A673 (cell line): ENCODE results near the gene SMARCA2. TPM values are rescaled to one million over a fixed set of nuclear protein-coding genes. Genes with fewer than 3 reads are reported as not detected.

Experiments used
- BruUV-seq: library from RNA; stranded (reverse); fragments of 400-500 nt; replicated peaks from 2 replicates; lab custom pipeline; 2021; lab: Mats Ljungman, UMichigan
- CTCF ChIA-PET: fragments of 300-600 bp; sonication (Branson Sonifier 250); formaldehyde crosslinking; loops from one replicate; lab custom pipeline; 2022; ENCODE audit warnings: antibody characterized with exemption; lab: Charles Lee
- POLR2A ChIA-PET: fragments of 300-600 bp; sonication (Branson Sonifier 250); formaldehyde crosslinking; loops from one replicate; lab custom pipeline; 2022; ENCODE audit warnings: antibody characterized with exemption; ENCODE audit not compliant: low non-redundant PET; lab: Charles Lee
- DNase-seq: peaks from one replicate; pipeline ENCODE4 v3.0.0-alpha.2; 2015; ENCODE audit warnings: low spot score
- H3K27ac ChIP-seq: fragments of 200-600 bp; sonication (generic); 2 replicates; pipeline ENCODE4 v1.5.1; 2016; ENCODE audit warnings: mixed run types, low read depth, mild to moderate bottlenecking, mixed read lengths, antibody characterized with exemption, low read length; ENCODE audit not compliant: poor library complexity, severe bottlenecking
- H3K27me3 ChIP-seq: fragments of 200-600 bp; sonication (generic); replicated peaks from 2 replicates; pipeline ENCODE4 v1.6.1; 2017; ENCODE audit warnings: mixed run types, low read depth, mild to moderate bottlenecking, mixed read lengths, antibody characterized with exemption, low read length; ENCODE audit not compliant: insufficient read depth, poor library complexity
- H3K36me3 ChIP-seq: fragments of 200-600 bp; sonication (generic); 2 replicates; pipeline ENCODE4 v1.6.1; 2016; ENCODE audit warnings: mixed run types, mild to moderate bottlenecking, mixed read lengths, antibody characterized with exemption, low read length; ENCODE audit not compliant: insufficient read depth, poor library complexity, severe bottlenecking
- H3K4me1 ChIP-seq: fragments of 200-600 bp; sonication (generic); 2 replicates; pipeline ENCODE4 v1.6.1; 2017; ENCODE audit warnings: mixed run types, mild to moderate bottlenecking, mixed read lengths, antibody characterized with exemption, low read length; ENCODE audit not compliant: insufficient read depth, poor library complexity, severe bottlenecking
- H3K4me3 ChIP-seq: fragments of 200-600 bp; sonication (generic); 2 replicates; pipeline ENCODE4 v1.5.1; 2016; ENCODE audit warnings: low read depth, mixed run types, mild to moderate bottlenecking, mixed read lengths, low read length; ENCODE audit not compliant: poor library complexity, severe bottlenecking
- H3K9me3 ChIP-seq: fragments of 200-600 bp; sonication (generic); 2 replicates; pipeline ENCODE4 v1.6.1; 2016; ENCODE audit warnings: mixed run types, low read depth, mild to moderate bottlenecking, mixed read lengths, antibody characterized with exemption, low read length; ENCODE audit not compliant: poor library complexity, severe bottlenecking
- EZH2 ChIP-seq: fragments of 200-600 bp; sonication (generic); IDR thresholded peaks from 2 replicates; pipeline ENCODE4 v1.6.1; 2017; ENCODE audit warnings: borderline replicate concordance, low read depth, mild to moderate bottlenecking, mixed read lengths, antibody characterized with exemption, low read length; ENCODE audit not compliant: poor library complexity, severe bottlenecking
- intact Hi-C: fragments of 100-400 bp; cut with micrococcal nuclease; formaldehyde crosslinking; loops from one replicate; pipeline ENCODE4 v1.10.0; 2022; ENCODE audit not compliant: unreplicated experiment
- total RNA-seq: library from RNA; stranded (reverse); gene quantifications from 2 replicates; pipeline ENCODE4 v1.2.3, GENCODE V29; 2021
- TF ChIP-seq, protein P1 (sequence below): fragments of 300-800, 200-600 bp; sonication (generic); conservative IDR thresholded peaks from 2 replicates; pipeline ENCODE4 v1.5.1; 2017; ENCODE audit warnings: low read depth, mild to moderate bottlenecking, antibody characterized with exemption, low read length, moderate library complexity, mixed read lengths

SMARCA2 gene
- total RNA-seq, 1 experiment from 2014 or later: 69.0 TPM

DNA sequence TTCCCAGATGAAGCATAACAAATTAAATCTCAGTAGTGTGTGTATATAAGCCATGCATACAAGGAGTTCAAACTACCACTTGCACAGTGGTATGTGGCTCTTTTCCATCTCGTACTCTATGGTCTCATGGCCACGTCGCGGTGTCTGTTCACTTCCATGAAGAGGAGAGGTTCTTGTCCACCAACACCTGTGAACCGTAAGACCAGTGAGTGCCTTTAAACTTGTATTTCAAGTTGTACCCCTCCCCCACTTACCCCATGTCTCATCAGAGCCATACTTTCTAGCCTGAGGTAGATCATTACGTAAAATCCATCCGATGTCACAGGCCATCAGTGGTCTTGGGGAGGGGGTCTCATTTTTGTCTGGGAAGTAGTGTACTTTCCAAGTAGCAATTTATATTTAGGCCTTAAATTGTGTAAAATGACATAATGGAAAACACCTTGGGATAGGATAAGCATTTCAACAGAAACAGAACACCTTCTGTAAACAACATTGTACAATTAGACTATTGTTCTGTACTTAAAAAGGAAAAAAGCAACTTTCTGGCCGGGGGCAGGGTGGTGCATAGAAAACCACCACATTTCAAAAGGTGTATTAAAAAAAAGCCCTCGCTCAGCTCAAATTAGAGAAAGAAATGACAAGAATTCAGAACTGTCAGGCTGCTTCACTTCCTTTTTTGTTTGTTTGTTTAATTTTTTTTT, 163.0 kb downstream of the SMARCA2 start:
- CTCF ChIA-PET: no interaction called here
- Histone ChIP-seq H3K27ac (no peak overlapping the region), H3K9me3 (no peaks in the 10 kb centered on the region), H3K4me1 (peaks cover 13% of the 10 kb centered on the region), H3K36me3 (no peaks in the 10 kb centered on the region), H3K4me3 (no peak overlapping the region), H3K27me3 (no peaks in the 10 kb centered on the region)
- DNase-seq: no peak
- intact Hi-C loops: no loop called here
- no TSS peak for BruUV-seq
- POLR2A ChIA-PET: no interaction called here
- TF ChIP-seq EZH2: no peak
- TF ChIP-seq, protein P1, sequence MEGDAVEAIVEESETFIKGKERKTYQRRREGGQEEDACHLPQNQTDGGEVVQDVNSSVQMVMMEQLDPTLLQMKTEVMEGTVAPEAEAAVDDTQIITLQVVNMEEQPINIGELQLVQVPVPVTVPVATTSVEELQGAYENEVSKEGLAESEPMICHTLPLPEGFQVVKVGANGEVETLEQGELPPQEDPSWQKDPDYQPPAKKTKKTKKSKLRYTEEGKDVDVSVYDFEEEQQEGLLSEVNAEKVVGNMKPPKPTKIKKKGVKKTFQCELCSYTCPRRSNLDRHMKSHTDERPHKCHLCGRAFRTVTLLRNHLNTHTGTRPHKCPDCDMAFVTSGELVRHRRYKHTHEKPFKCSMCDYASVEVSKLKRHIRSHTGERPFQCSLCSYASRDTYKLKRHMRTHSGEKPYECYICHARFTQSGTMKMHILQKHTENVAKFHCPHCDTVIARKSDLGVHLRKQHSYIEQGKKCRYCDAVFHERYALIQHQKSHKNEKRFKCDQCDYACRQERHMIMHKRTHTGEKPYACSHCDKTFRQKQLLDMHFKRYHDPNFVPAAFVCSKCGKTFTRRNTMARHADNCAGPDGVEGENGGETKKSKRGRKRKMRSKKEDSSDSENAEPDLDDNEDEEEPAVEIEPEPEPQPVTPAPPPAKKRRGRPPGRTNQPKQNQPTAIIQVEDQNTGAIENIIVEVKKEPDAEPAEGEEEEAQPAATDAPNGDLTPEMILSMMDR: no peak

DNA sequence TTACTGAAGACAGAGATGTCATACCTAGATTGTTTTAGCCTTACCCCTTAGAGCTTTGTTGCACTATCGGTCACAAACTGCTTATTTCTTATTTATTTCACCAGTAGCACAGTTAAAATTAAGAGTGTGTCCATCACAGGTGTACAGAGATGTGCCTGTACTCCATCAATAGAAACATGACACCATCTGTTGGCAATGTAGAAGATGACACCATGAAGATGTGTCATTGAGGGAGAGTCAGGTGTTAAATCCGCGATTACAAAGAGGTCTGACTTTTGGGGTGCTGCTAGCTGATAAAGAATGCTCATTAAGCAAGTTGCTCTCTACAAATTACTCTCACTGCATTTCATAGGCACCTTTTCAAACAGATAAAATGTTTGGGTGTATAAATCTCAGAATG, 164.4 kb downstream of the SMARCA2 start:
- H3K36me3 ChIP-seq: no peaks in the 10 kb centered on the region
- no TSS peak for BruUV-seq
- TF ChIP-seq, protein P1: peak; percentile 44; the same call in 1 of the 2 replicates
- no peak for TF ChIP-seq EZH2
- H3K9me3 ChIP-seq: no peaks in the 10 kb centered on the region
- H3K27ac ChIP-seq: no peak overlapping the region
- intact Hi-C loops: no loop called here
- no peak overlapping the region for H3K4me3 ChIP-seq
- no peaks in the 10 kb centered on the region for H3K27me3 ChIP-seq
- ChIA-PET CTCF (no interaction called here), POLR2A (no interaction called here)
- peak; percentile 24 for DNase-seq
- peaks cover 13% of the 10 kb centered on the region for H3K4me1 ChIP-seq

DNA sequence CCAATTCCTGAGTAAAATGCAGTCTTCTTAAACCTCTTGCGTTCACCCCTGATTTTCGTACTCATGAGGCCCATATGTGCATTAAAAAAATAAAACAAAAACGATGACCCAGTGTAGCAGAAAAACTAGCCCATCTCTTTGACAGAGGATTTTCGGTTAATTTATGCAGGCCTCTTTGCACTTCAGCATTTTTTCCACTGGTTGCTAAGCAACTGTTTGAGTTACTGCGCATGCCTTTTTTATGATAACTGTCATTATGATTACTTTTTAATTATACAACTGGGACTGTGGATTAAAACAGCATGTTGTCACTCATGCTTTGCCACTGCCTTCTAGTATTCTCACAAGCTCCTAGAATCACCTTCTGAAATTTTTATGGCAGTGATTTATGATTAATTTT, 165.0 kb downstream of the SMARCA2 start:
- intact Hi-C loops: loop anchor here (1.0 to 10.0 kb wide), 4 partner anchors 33 to 235 kb away; partner anchors contain the start of gene SMARCA2
- peaks cover 13% of the 10 kb centered on the region for H3K4me1 ChIP-seq
- no peaks in the 10 kb centered on the region for H3K9me3 ChIP-seq
- no TSS peak for BruUV-seq
- TF ChIP-seq, protein P1: no peak
- TF ChIP-seq EZH2: no peak
- H3K27me3 ChIP-seq: no peaks in the 10 kb centered on the region
- ChIA-PET CTCF (no interaction called here), POLR2A (no interaction called here)
- H3K36me3 ChIP-seq: no peaks in the 10 kb centered on the region
- peak; percentile 65 for DNase-seq
- H3K4me3 ChIP-seq: no peak overlapping the region
- H3K27ac ChIP-seq: no peak overlapping the region
